Nasal cavity respiratory epithelium epithelial cell of viscerocranial mucosa (primary cell): Measurements from ENCODE around the gene ATP6V0B. TPM values are rescaled to one million over a fixed set of nuclear protein-coding genes. Genes with fewer than 3 reads are reported as not detected.

ENCODE experiments used
- total RNA-seq: library from RNA; depleted of rRNA; stranded (reverse); fragments of >200 nt; gene quantifications from 2 replicates; pipeline ENCODE4 v1.2.3, GENCODE V29; 2014

Gene ATP6V0B
- total RNA-seq: 122 and 311 TPM in 2 replicates

GRCh38 chr1:43974443-43975248, at the start of gene ATP6V0B:
Gene ATP6V0B, plus strand, starts transcription at chr1:43974960. Its CDS starts 81 bp downstream, at chr1:43975041.

GRCh38 chr1:43933386-43934100, 41.2 kb upstream of the ATP6V0B start, which contains the start of gene ARTN:
Gene ARTN, plus strand, starts transcription at chr1:43933801. Its CDS starts 1,856 bp downstream, at chr1:43935657.

GRCh38 chr1:43946236-43947060, 28.3 kb upstream of the ATP6V0B start, which contains the start of gene IPO13:
Gene IPO13, plus strand, starts transcription at chr1:43946950. Its CDS starts 651 bp downstream, at chr1:43947601.

GRCh38 chr1:43969746-43970466, 4.9 kb upstream of the ATP6V0B start, which contains the start of gene DPH2:
Gene DPH2, plus strand, starts transcription at chr1:43970010. Its CDS starts 166 bp downstream, at chr1:43970176.

GRCh38 chr1:43978551-43979260, 3.9 kb downstream of the ATP6V0B start, which contains the start of gene B4GALT2:
Gene B4GALT2, plus strand, starts transcription at chr1:43979210. Its CDS starts 1,951 bp downstream, at chr1:43981161.

GRCh38 chr1:43991476-43992231, 16.9 kb downstream of the ATP6V0B start, which contains the start of gene CCDC24:
Gene CCDC24, plus strand, starts transcription at chr1:43991599. Its CDS starts 280 bp downstream, at chr1:43991879.

Other genes with a start within 250 kb of the ATP6V0B start
- gene ARTN, start 41.2 kb upstream of the ATP6V0B start, total RNA-seq: 24.5 and 28.7 TPM in 2 replicates
- gene IPO13, start 28.0 kb upstream of the ATP6V0B start, total RNA-seq: 18.8 and 53.6 TPM in 2 replicates
- gene DPH2, start 5.0 kb upstream of the ATP6V0B start, total RNA-seq: 31.4 and 39.6 TPM in 2 replicates
- gene B4GALT2, start 4.2 kb downstream of the ATP6V0B start, total RNA-seq: 62.4 and 64.9 TPM in 2 replicates
- 2.4 and 4.0 TPM in 2 replicates for gene CCDC24, start 16.6 kb downstream of the ATP6V0B start, total RNA-seq
- gene SLC6A9, start 56.5 kb downstream of the ATP6V0B start, total RNA-seq: 35.5 and 57.6 TPM in 2 replicates
- gene KLF17, start 143.9 kb downstream of the ATP6V0B start, total RNA-seq: not detected in 2 replicates
- gene KLF18, start 166.7 kb downstream of the ATP6V0B start, total RNA-seq: not detected in 2 replicates
- gene DMAP1, start 238.5 kb downstream of the ATP6V0B start, total RNA-seq: 17.2 and 17.8 TPM in 2 replicates